ENCODE measurements around the gene ZNF660.
"Not testable (repeated sequence)": the region's sequence is repeated elsewhere in the genome, so short reads cannot be mapped to it uniquely, and the experiment has no call there.

The ZNF660 gene

GRCh38 chr3:44584646-44585501 lies at the start of gene ZNF660:
ZNF660 (plus strand) TSS chr3:44584964; CDS start chr3:44594194, 9,230 bp downstream.
- Histone ChIP-seq H3K36me3 (ENCODE audit: control insufficient read depth, insufficient read depth, low read length) (peaks cover 36% of the 10 kb centered on the region), H3K4me3 (ENCODE audit: low read depth, low read length) (peak within 1 kb of the TSS; percentile 86), H3K9ac (ENCODE audit: low read length) (peak within 1 kb of the TSS; percentile 95), H3K27me3 (ENCODE audit: control insufficient read depth, insufficient read depth, low read length) (no peaks in the 10 kb centered on the region), H3K4me1 (ENCODE audit: control insufficient read depth, insufficient read depth, low read length) (no peaks in the 10 kb centered on the region; the same call in 1 of the 2 replicates), H3K27ac (ENCODE audit: low read depth, low read length) (peak within 1 kb of the TSS; percentile 72; the same call in 1 of the 2 replicates), H3K9me3 (ENCODE audit: control insufficient read depth, insufficient read depth, low read depth, low read length) (no peaks in the 10 kb centered on the region)

- H3K27me3 ChIP-seq (ENCODE audit: control insufficient read depth, insufficient read depth, low read length), result peaks cover 33% of the 10 kb centered on the region
- no peaks in the 10 kb centered on the region for H3K36me3 ChIP-seq (ENCODE audit: control insufficient read depth, insufficient read depth, low read length)
- H3K9ac ChIP-seq (ENCODE audit: low read length), result no peak overlapping the region
- no peak overlapping the region for H3K27ac ChIP-seq (ENCODE audit: low read depth, low read length)
- no peaks in the 10 kb centered on the region for H3K4me1 ChIP-seq (ENCODE audit: control insufficient read depth, insufficient read depth, low read length)
- no peak overlapping the region for H3K4me3 ChIP-seq (ENCODE audit: low read depth, low read length)
- H3K9me3 ChIP-seq (ENCODE audit: control insufficient read depth, insufficient read depth, low read depth, low read length), result peaks cover 3% of the 10 kb centered on the region; the same call in 1 of the 2 replicates
These were observed 49.4 kb upstream of the ZNF660 start for GRCh38 chr3:44535364-44535763.

DNA sequence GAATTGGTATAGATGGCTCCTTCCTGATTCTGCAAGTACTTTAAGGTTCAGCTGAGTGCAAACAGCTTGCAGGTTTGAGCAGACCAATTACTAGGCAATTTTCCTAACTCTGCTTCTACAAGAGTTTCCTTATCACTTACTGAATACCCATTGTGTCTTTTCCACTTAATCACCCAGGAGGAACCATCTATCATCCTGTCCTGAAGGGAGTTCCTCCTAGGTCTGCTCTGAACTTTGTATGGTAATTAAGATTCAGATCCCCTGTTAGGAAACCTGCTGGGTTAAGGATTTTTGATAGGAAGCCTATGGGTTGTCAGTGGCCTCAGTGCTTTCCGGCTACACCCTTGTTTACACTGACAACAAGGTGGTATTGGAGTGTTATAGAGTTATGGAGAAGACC lies 40.0 kb upstream of the ZNF660 start:
- not testable (repeated sequence) for H3K4me1 ChIP-seq (ENCODE audit: control insufficient read depth, insufficient read depth, low read length); H3K9ac ChIP-seq (ENCODE audit: low read length); H3K4me3 ChIP-seq (ENCODE audit: low read depth, low read length); H3K27ac ChIP-seq (ENCODE audit: low read depth, low read length); H3K36me3 ChIP-seq (ENCODE audit: control insufficient read depth, insufficient read depth, low read length); H3K9me3 ChIP-seq (ENCODE audit: control insufficient read depth, insufficient read depth, low read depth, low read length)
- peaks cover 15% of the 10 kb centered on the region; the same call in 1 of the 2 replicates for H3K27me3 ChIP-seq (ENCODE audit: control insufficient read depth, insufficient read depth, low read length)

DNA sequence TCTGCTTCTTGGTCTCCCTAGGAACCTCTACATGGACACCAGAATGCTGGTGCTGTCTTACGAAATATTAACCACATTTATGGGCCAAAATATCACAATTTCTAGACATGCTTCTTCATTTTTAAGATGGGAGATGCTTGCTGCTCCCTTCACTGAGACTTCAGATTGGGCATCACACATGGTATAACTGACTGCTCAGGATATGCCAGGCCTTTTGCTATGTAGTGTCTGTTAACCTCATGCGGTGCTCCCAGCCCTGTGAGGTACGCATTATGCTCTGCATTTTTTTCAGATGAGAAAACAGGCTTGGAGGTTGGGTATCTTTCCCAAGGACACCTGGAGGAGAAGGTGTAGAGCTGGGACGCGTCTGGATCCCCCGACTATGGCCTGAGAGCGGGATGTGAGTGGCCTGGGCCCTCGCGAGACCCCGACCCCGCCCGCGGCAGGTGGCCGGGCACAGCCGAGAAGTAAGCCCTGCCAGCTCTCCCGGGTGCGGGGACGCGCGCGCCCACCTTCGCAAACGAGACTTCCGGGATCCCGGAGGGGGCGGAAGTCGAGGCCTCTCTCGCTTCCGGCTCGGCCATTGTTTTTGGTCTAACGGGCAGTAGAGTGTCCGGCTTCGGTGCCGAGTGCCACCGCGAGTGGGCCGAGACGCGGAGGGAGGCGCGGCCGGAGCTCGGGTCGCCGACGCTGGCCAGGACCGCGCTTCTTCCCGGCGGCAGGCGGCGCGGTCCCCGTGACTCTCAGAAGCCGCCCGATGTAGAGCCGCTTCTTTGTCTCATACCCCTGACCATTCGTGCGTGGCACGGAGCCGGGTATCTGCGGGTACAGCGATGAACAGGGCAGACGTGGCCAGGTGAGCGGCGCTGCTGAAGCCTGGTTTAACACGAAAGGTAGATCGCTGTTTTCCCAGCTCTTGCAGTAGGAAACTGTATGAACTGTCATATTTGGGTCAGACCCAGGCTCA lies 29.9 kb upstream of the ZNF660 start, which contains the start of gene ZKSCAN7:
TSS of gene ZKSCAN7 (plus strand) at position 568 of the 967 bp plus-strand sequence. CDS start 1,855 bp downstream, outside the sequence.
- H3K9ac ChIP-seq (ENCODE audit: low read length), result peak within 1 kb of the TSS; percentile 87
- peak within 1 kb of the TSS; percentile 92 for H3K4me3 ChIP-seq (ENCODE audit: low read depth, low read length)
- H3K27me3 ChIP-seq (ENCODE audit: control insufficient read depth, insufficient read depth, low read length), result peaks cover 36% of the 10 kb centered on the region

GRCh38 chr3:44555723-44556122 lies 29.0 kb upstream of the ZNF660 start:
- Histone ChIP-seq H3K9me3 (ENCODE audit: control insufficient read depth, insufficient read depth, low read depth, low read length) (peaks cover 12% of the 10 kb centered on the region), H3K27me3 (ENCODE audit: control insufficient read depth, insufficient read depth, low read length) (peaks cover 32% of the 10 kb centered on the region), H3K9ac (ENCODE audit: low read length) (peak overlapping the region; percentile 87), H3K4me3 (ENCODE audit: low read depth, low read length) (peak overlapping the region; percentile 92), H3K36me3 (ENCODE audit: control insufficient read depth, insufficient read depth, low read length) (peaks cover 40% of the 10 kb centered on the region), H3K27ac (ENCODE audit: low read depth, low read length) (no peak overlapping the region), H3K4me1 (ENCODE audit: control insufficient read depth, insufficient read depth, low read length) (peaks cover 8% of the 10 kb centered on the region)

More for the DNA sequence above, 29.9 kb upstream of the ZNF660 start, which contains the start of gene ZKSCAN7:
- peaks cover 8% of the 10 kb centered on the region; the same call in 1 of the 2 replicates for H3K9me3 ChIP-seq (ENCODE audit: control insufficient read depth, insufficient read depth, low read depth, low read length)
- H3K27ac ChIP-seq (ENCODE audit: low read depth, low read length), result peak within 1 kb of the TSS; percentile 14
- H3K36me3 ChIP-seq (ENCODE audit: control insufficient read depth, insufficient read depth, low read length), result peaks cover 31% of the 10 kb centered on the region
- H3K4me1 ChIP-seq (ENCODE audit: control insufficient read depth, insufficient read depth, low read length), result peaks cover 8% of the 10 kb centered on the region

GRCh38 chr3:44557074-44557473 lies 27.7 kb upstream of the ZNF660 start:
- H3K9ac ChIP-seq (ENCODE audit: low read length), result no peak overlapping the region
- no peak overlapping the region for H3K4me3 ChIP-seq (ENCODE audit: low read depth, low read length)
- peaks cover 8% of the 10 kb centered on the region for H3K4me1 ChIP-seq (ENCODE audit: control insufficient read depth, insufficient read depth, low read length)
- peaks cover 20% of the 10 kb centered on the region for H3K27me3 ChIP-seq (ENCODE audit: control insufficient read depth, insufficient read depth, low read length)
- H3K27ac ChIP-seq (ENCODE audit: low read depth, low read length), result no peak overlapping the region
- H3K9me3 ChIP-seq (ENCODE audit: control insufficient read depth, insufficient read depth, low read depth, low read length), result peaks cover 26% of the 10 kb centered on the region
- peaks cover 53% of the 10 kb centered on the region for H3K36me3 ChIP-seq (ENCODE audit: control insufficient read depth, insufficient read depth, low read length)

GRCh38 chr3:44561076-44561475 lies 23.7 kb upstream of the ZNF660 start:
- H3K36me3 ChIP-seq (ENCODE audit: control insufficient read depth, insufficient read depth, low read length), result peaks cover 83% of the 10 kb centered on the region
- no peak overlapping the region for H3K9ac ChIP-seq (ENCODE audit: low read length)
- H3K9me3 ChIP-seq (ENCODE audit: control insufficient read depth, insufficient read depth, low read depth, low read length), result peaks cover 43% of the 10 kb centered on the region
- 0 out of 2 replicates have a peak, but pooled peaks cover under 1% of the 10 kb centered on the region for H3K4me1 ChIP-seq (ENCODE audit: control insufficient read depth, insufficient read depth, low read length)
- H3K27me3 ChIP-seq (ENCODE audit: control insufficient read depth, insufficient read depth, low read length), result no peaks in the 10 kb centered on the region
- no peak overlapping the region for H3K4me3 ChIP-seq (ENCODE audit: low read depth, low read length)
- no peak overlapping the region for H3K27ac ChIP-seq (ENCODE audit: low read depth, low read length)

GRCh38 chr3:44562147-44562546 lies 22.6 kb upstream of the ZNF660 start:
- H3K36me3 ChIP-seq (ENCODE audit: control insufficient read depth, insufficient read depth, low read length), result peaks cover 85% of the 10 kb centered on the region
- no peaks in the 10 kb centered on the region for H3K27me3 ChIP-seq (ENCODE audit: control insufficient read depth, insufficient read depth, low read length)
- H3K4me1 ChIP-seq (ENCODE audit: control insufficient read depth, insufficient read depth, low read length), result no peaks in the 10 kb centered on the region
- no peak overlapping the region for H3K27ac ChIP-seq (ENCODE audit: low read depth, low read length)
- peaks cover 43% of the 10 kb centered on the region for H3K9me3 ChIP-seq (ENCODE audit: control insufficient read depth, insufficient read depth, low read depth, low read length)
- H3K4me3 ChIP-seq (ENCODE audit: low read depth, low read length), result no peak overlapping the region
- no peak overlapping the region for H3K9ac ChIP-seq (ENCODE audit: low read length)

- H3K9ac ChIP-seq (ENCODE audit: low read length), result no peak overlapping the region
- H3K4me1 ChIP-seq (ENCODE audit: control insufficient read depth, insufficient read depth, low read length), result no peaks in the 10 kb centered on the region
- H3K27ac ChIP-seq (ENCODE audit: low read depth, low read length), result no peak overlapping the region
- H3K36me3 ChIP-seq (ENCODE audit: control insufficient read depth, insufficient read depth, low read length), result peaks cover 81% of the 10 kb centered on the region
- no peaks in the 10 kb centered on the region for H3K27me3 ChIP-seq (ENCODE audit: control insufficient read depth, insufficient read depth, low read length)
- no peak overlapping the region for H3K4me3 ChIP-seq (ENCODE audit: low read depth, low read length)
- peaks cover 26% of the 10 kb centered on the region for H3K9me3 ChIP-seq (ENCODE audit: control insufficient read depth, insufficient read depth, low read depth, low read length)
These were observed 16.2 kb upstream of the ZNF660 start for GRCh38 chr3:44568561-44568960.

DNA sequence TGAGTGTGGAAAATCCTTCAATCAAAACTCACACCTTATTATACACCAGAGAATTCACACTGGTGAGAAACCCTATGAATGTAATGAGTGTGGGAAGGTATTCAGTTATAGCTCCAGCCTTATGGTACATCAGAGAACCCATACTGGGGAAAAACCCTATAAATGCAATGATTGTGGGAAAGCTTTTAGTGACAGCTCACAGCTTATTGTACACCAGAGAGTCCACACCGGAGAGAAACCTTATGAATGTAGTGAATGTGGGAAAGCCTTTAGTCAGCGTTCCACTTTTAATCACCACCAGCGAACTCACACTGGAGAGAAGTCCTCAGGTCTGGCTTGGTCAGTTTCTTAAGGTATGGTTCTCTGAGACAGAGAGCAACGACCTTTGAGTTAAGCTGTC lies 13.7 kb upstream of the ZNF660 start:
- no peak overlapping the region for H3K4me3 ChIP-seq (ENCODE audit: low read depth, low read length)
- H3K27me3 ChIP-seq (ENCODE audit: control insufficient read depth, insufficient read depth, low read length), result no peaks in the 10 kb centered on the region
- H3K9ac ChIP-seq (ENCODE audit: low read length), result no peak overlapping the region
- H3K27ac ChIP-seq (ENCODE audit: low read depth, low read length), result no peak overlapping the region
- peaks cover 17% of the 10 kb centered on the region for H3K9me3 ChIP-seq (ENCODE audit: control insufficient read depth, insufficient read depth, low read depth, low read length)
- H3K4me1 ChIP-seq (ENCODE audit: control insufficient read depth, insufficient read depth, low read length), result no peaks in the 10 kb centered on the region
- peaks cover 59% of the 10 kb centered on the region for H3K36me3 ChIP-seq (ENCODE audit: control insufficient read depth, insufficient read depth, low read length)

Measured in HUES6 (cell line).